PC-3 (cell line): ENCODE data around the gene TAGLN3. TPM values are rescaled to one million over a fixed set of nuclear protein-coding genes. Genes with fewer than 3 reads are reported as not detected.

Source experiments
- ATAC-seq: fragments of 200-7000 bp; cut with Tn5 transposase; 2 replicates; pipeline ENCODE4 v1.9.1; 2020; ENCODE audit warnings: mild to moderate bottlenecking, moderate library complexity
- BruUV-seq: library from RNA; stranded (reverse); fragments of 400-500 nt; replicated peaks from 2 replicates; lab custom pipeline; 2021; lab: Mats Ljungman, UMichigan
- CTCF ChIA-PET: fragments of 300-600 bp; sonication (Branson Sonifier 250); formaldehyde crosslinking; loops from one replicate; lab custom pipeline; 2022; ENCODE audit warnings: antibody characterized with exemption; lab: Charles Lee
- POLR2A ChIA-PET: fragments of 300-600 bp; sonication (Branson Sonifier 250); formaldehyde crosslinking; loops from one replicate; lab custom pipeline; 2022; ENCODE audit warnings: antibody characterized with exemption; ENCODE audit not compliant: unreplicated experiment; lab: Charles Lee
- DNase-seq: peaks from one replicate; pipeline ENCODE4 v3.0.0-alpha.2; 2015
- H2AFZ ChIP-seq: fragments of 300-600 bp; sonication (generic); 2 replicates; pipeline ENCODE4 v1.6.0; 2016; ENCODE audit warnings: antibody characterized with exemption, low read length
- H3F3A ChIP-seq: fragments of 300-600 bp; sonication (generic); one replicate; pipeline ENCODE4 v1.6.0; 2017; ENCODE audit warnings: antibody characterized with exemption, low read length, control low read depth, mild to moderate bottlenecking; ENCODE audit not compliant: unreplicated experiment
- H3K27ac ChIP-seq: fragments of 300-600 bp; sonication (generic); 2 replicates; pipeline ENCODE4 v1.5.1; 2016; ENCODE audit warnings: mild to moderate bottlenecking, low read length
- H3K27me3 ChIP-seq: fragments of 300-600 bp; sonication (generic); 2 replicates; pipeline ENCODE4 v1.6.1; 2016; ENCODE audit warnings: low read length, mixed read lengths
- H3K36me3 ChIP-seq: fragments of 300-600 bp; sonication (generic); 2 replicates; pipeline ENCODE4 v1.6.1; 2016; ENCODE audit warnings: low read depth, mixed run types, low read length, mixed read lengths
- H3K4me1 ChIP-seq: fragments of 300-600 bp; sonication (generic); 2 replicates; pipeline ENCODE4 v1.5.1; 2016; ENCODE audit warnings: low read length; ENCODE audit not compliant: insufficient read depth
- H3K4me2 ChIP-seq: fragments of 300-600 bp; sonication (generic); 2 replicates; pipeline ENCODE4 v1.6.0; 2016; ENCODE audit warnings: low read length
- H3K4me3 ChIP-seq: fragments of 300-600 bp; sonication (generic); 2 replicates; pipeline ENCODE4 v1.5.1; 2016; ENCODE audit warnings: mild to moderate bottlenecking, low read length, mixed read lengths
- H3K79me2 ChIP-seq: fragments of 300-600 bp; sonication (generic); 2 replicates; pipeline ENCODE4 v1.6.1; 2017; ENCODE audit warnings: low read length, mixed read lengths
- H3K9ac ChIP-seq: fragments of 300-600 bp; sonication (generic); 2 replicates; pipeline ENCODE4 v1.6.0; 2016; ENCODE audit warnings: mild to moderate bottlenecking, low read length
- H3K9me2 ChIP-seq: fragments of 300-600 bp; sonication (generic); replicated peaks from 2 replicates; pipeline ENCODE4 v1.6.1; 2016; ENCODE audit warnings: mixed run types, low read length, mixed read lengths
- H3K9me3 ChIP-seq: fragments of 300-600 bp; sonication (generic); 2 replicates; pipeline ENCODE4 v1.6.1; 2016; ENCODE audit warnings: low read length, mixed read lengths
- H4K20me1 ChIP-seq: fragments of 300-600 bp; sonication (generic); 2 replicates; pipeline ENCODE4 v1.6.1; 2016; ENCODE audit warnings: low read length, mixed read lengths
- EZH2 ChIP-seq: fragments of 300-600 bp; sonication (generic); IDR thresholded peaks from one replicate; pipeline ENCODE4 v1.6.1; 2017; ENCODE audit warnings: antibody characterized with exemption, mild to moderate bottlenecking, low read length; ENCODE audit not compliant: unreplicated experiment
- EZH2phosphoT487 ChIP-seq: fragments of 300-600 bp; sonication (generic); IDR thresholded peaks from 2 replicates; pipeline ENCODE4 v1.6.1; 2018; ENCODE audit warnings: mild to moderate bottlenecking, antibody characterized with exemption, low read length, borderline replicate concordance
- intact Hi-C: fragments of 100-400 bp; cut with micrococcal nuclease; formaldehyde crosslinking; loops from 2 replicates; pipeline ENCODE4 v1.9.0; 2023
- total RNA-seq: library from RNA; depleted of rRNA; stranded (reverse); fragments of >200 nt; gene quantifications from 2 replicates; pipeline ENCODE4 v1.2.3, GENCODE V29; 2014
- TF ChIP-seq, protein P1 (sequence below): fragments of 300-600 bp; sonication (generic); conservative IDR thresholded peaks from 2 replicates; pipeline ENCODE4 v1.5.1; 2017; ENCODE audit warnings: antibody characterized with exemption, low read depth, mild to moderate bottlenecking, low read length

The TAGLN3 gene
- total RNA-seq, 1 experiment from 2014 or later, result 4.3 TPM

DNA sequence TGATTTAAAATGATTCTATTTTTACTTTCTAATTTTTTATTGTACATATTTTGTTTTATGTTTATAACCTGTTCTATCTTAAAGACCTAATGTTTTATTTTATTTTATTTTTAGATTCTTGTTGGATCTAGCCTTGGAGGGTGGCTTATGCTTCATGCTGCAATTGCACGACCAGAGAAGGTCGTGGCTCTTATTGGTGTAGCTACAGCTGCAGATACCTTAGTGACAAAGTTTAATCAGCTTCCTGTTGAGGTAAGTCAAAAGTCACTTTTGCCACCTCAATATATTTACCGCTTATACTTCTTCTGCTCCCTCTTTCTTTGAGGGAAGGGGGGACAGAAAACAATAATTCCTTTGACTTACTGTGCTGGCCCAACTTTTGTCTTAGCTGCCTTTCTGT, 11.9 kb upstream of the TAGLN3 start:
- Histone ChIP-seq H3F3A (no peaks in the 10 kb centered on the region), H3K9me3 (no peaks in the 10 kb centered on the region), H3K27me3 (no peaks in the 10 kb centered on the region), H3K4me2 (no peak overlapping the region), H3K27ac (no peak overlapping the region), H2AFZ (no peak overlapping the region), H4K20me1 (no peaks in the 10 kb centered on the region), H3K9me2 (no peaks in the 10 kb centered on the region), H3K4me3 (no peak overlapping the region), H3K9ac (no peak overlapping the region), H3K4me1 (peaks cover 7% of the 10 kb centered on the region; the same call in 1 of the 2 replicates), H3K79me2 (peaks cover 27% of the 10 kb centered on the region), H3K36me3 (peaks cover 35% of the 10 kb centered on the region)
- ATAC-seq (no peak), DNase-seq (no peak)
- BruUV-seq, result no TSS peak
- intact Hi-C loops, result loop anchor here (5.0 kb wide), 1 partner anchor 101 kb away; the partner anchor contains the start of gene C3orf52
- ChIA-PET CTCF (interaction anchor here (0.7 kb wide), 1 partner anchor 27 kb away, joined by 3 read pairs; no protein-coding TSS in a partner anchor), POLR2A (no interaction called here)
- TF ChIP-seq EZH2phosphoT487 (no peak), EZH2 (no peak)
- TF ChIP-seq, protein P1, sequence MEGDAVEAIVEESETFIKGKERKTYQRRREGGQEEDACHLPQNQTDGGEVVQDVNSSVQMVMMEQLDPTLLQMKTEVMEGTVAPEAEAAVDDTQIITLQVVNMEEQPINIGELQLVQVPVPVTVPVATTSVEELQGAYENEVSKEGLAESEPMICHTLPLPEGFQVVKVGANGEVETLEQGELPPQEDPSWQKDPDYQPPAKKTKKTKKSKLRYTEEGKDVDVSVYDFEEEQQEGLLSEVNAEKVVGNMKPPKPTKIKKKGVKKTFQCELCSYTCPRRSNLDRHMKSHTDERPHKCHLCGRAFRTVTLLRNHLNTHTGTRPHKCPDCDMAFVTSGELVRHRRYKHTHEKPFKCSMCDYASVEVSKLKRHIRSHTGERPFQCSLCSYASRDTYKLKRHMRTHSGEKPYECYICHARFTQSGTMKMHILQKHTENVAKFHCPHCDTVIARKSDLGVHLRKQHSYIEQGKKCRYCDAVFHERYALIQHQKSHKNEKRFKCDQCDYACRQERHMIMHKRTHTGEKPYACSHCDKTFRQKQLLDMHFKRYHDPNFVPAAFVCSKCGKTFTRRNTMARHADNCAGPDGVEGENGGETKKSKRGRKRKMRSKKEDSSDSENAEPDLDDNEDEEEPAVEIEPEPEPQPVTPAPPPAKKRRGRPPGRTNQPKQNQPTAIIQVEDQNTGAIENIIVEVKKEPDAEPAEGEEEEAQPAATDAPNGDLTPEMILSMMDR, result no peak

GRCh38 chr3:111989061-111989678, 9.6 kb upstream of the TAGLN3 start:
- Histone ChIP-seq H3F3A (no peaks in the 10 kb centered on the region), H3K4me2 (no peak overlapping the region), H3K9me3 (no peaks in the 10 kb centered on the region), H2AFZ (no peak overlapping the region), H3K4me1 (no peaks in the 10 kb centered on the region; the same call in 1 of the 2 replicates), H3K79me2 (peaks cover 5% of the 10 kb centered on the region; the same call in 1 of the 2 replicates), H3K4me3 (no peak overlapping the region), H3K27ac (no peak overlapping the region), H3K9me2 (no peaks in the 10 kb centered on the region), H3K36me3 (peaks cover 30% of the 10 kb centered on the region; the same call in 1 of the 2 replicates), H3K9ac (no peak overlapping the region), H3K27me3 (no peaks in the 10 kb centered on the region), H4K20me1 (no peaks in the 10 kb centered on the region)
- TF ChIP-seq, protein P1, result peak; percentile 94
- TF ChIP-seq EZH2, result no peak
- ATAC-seq, result peak; percentile 96
- POLR2A ChIA-PET, result interaction anchor here (0.5 to 0.6 kb wide), 3 partner anchors 10 to 323 kb away, joined by 3 read pairs; no protein-coding TSS in a partner anchor
- BruUV-seq, result no TSS peak
- peak; percentile 82 for DNase-seq
- intact Hi-C loops, result loop anchor here (1.0 to 5.0 kb wide), 3 partner anchors 24 to 98 kb away; partner anchors contain the start of gene C3orf52
- CTCF ChIA-PET, result interaction anchor here (0.5 to 1.5 kb wide), 12 partner anchors 10 to 320 kb away, joined by 3 to 46 read pairs (median 4); partner anchors contain the start of gene ABHD10

DNA sequence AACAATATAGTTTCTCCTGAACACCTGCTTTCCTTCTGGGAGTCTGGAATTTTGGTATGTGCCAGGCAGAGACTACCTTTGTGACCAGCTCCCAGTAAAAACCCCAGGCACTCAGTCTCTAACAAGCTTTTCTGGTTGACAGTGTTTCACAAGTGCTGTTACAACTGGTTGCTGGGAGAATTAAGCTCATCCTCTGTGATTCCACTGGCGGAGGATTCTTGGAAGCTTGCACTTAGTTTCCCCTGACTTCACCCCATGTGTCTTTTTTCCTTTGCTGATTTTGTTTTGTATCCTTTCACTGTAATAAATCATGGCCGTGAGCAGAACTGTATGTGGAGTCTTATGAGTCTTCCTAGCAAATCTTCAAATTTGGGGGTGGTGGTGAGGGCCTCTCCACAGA, 5.7 kb upstream of the TAGLN3 start:
- peaks cover 4% of the 10 kb centered on the region; the same call in 1 of the 2 replicates for H3K79me2 ChIP-seq
- H4K20me1 ChIP-seq, result no peaks in the 10 kb centered on the region
- TF ChIP-seq EZH2 (no peak), EZH2phosphoT487 (no peak)
- TF ChIP-seq, protein P1, result no peak
- H3K9me2 ChIP-seq, result no peaks in the 10 kb centered on the region
- H3K9me3 ChIP-seq, result no peaks in the 10 kb centered on the region
- POLR2A ChIA-PET, result no interaction called here
- no peaks in the 10 kb centered on the region for H3K27me3 ChIP-seq
- BruUV-seq, result no TSS peak
- DNase-seq (no peak), ATAC-seq (no peak)
- intact Hi-C loops, result no loop called here
- H3K9ac ChIP-seq, result no peak overlapping the region
- no peak overlapping the region for H3K27ac ChIP-seq
- H3K4me1 ChIP-seq, result no peaks in the 10 kb centered on the region
- H3K4me2 ChIP-seq, result no peak overlapping the region
- H3K36me3 ChIP-seq, result peaks cover 21% of the 10 kb centered on the region; the same call in 1 of the 2 replicates
- CTCF ChIA-PET, result no interaction called here
- H3K4me3 ChIP-seq, result no peak overlapping the region
- H2AFZ ChIP-seq, result no peak overlapping the region
- H3F3A ChIP-seq, result no peaks in the 10 kb centered on the region
